K562 (cell line): ENCODE results near the gene CCDC27. TPM values are rescaled to one million over a fixed set of nuclear protein-coding genes. Genes with fewer than 3 reads are reported as not detected.
A peak's percentile ranks its signal among the peaks of the same experiment; 100 is the strongest.

ENCODE experiments used
- CCNT2 ChIP-seq: IDR thresholded peaks from 2 replicates; pipeline ENCODE4 v1.6.1; 2011; ENCODE audit warnings: borderline replicate concordance, low read depth, mild to moderate bottlenecking, moderate library complexity, mixed read lengths, low read length; ENCODE audit not compliant: insufficient read length; ENCODE audit errors: extremely low read depth
- ELF4 ChIP-seq: fragments of 450-650 bp; formaldehyde crosslinking; IDR thresholded peaks from 2 replicates; pipeline ENCODE4 v1.4.0; 2022; ENCODE audit warnings: missing genetic modification characterization
- FOSL1 ChIP-seq: fragments of 200-800 bp; sonication (Bioruptor generic); conservative IDR thresholded peaks from 2 replicates; pipeline ENCODE4 v1.6.1; 2016; ENCODE audit warnings: missing genetic modification characterization, missing compliant biosample characterization
- HMG20B ChIP-seq: fragments of 250-450 bp; sonication (Bioruptor Pico); IDR thresholded peaks from 2 replicates; pipeline ENCODE4 v1.5.0; 2021; ENCODE audit warnings: mild to moderate bottlenecking
- HNRNPK ChIP-seq: fragments of 200-400 bp; formaldehyde crosslinking; IDR thresholded peaks from one replicate; pipeline ENCODE4 v1.6.1; 2018; ENCODE audit warnings: mild to moderate bottlenecking, low read depth, low read length; ENCODE audit not compliant: poor library complexity, severe bottlenecking
- HNRNPLL ChIP-seq: fragments of 200-400 bp; formaldehyde crosslinking; IDR thresholded peaks from 2 replicates; pipeline ENCODE4 v1.6.1; 2017; ENCODE audit warnings: low read length, low read depth, mild to moderate bottlenecking; ENCODE audit not compliant: poor library complexity, severe bottlenecking
- KDM5B ChIP-seq: fragments of 200-600 bp; sonication (generic); IDR thresholded peaks from 2 replicates; pipeline ENCODE4 v1.6.1; 2012; ENCODE audit warnings: low read depth, mild to moderate bottlenecking, moderate library complexity, low read length, control low read depth, inconsistent platforms; ENCODE audit not compliant: insufficient replicate concordance
- MEIS2 ChIP-seq: fragments of 450-650 bp; IDR thresholded peaks from 2 replicates; pipeline ENCODE4 v1.6.1; 2014; ENCODE audit warnings: mild to moderate bottlenecking; ENCODE audit not compliant: partially characterized antibody
- NCOA4 ChIP-seq: fragments of 450-650 bp; IDR thresholded peaks from 2 replicates; pipeline ENCODE4 v1.6.1; 2018; ENCODE audit warnings: mild to moderate bottlenecking; ENCODE audit not compliant: partially characterized antibody
- OTX1 ChIP-seq: fragments of 450-650 bp; formaldehyde crosslinking; IDR thresholded peaks from 2 replicates; pipeline ENCODE4 v1.4.0; 2022; ENCODE audit warnings: mild to moderate bottlenecking
- PHF8 ChIP-seq: fragments of 200-600 bp; sonication (generic); IDR thresholded peaks from 2 replicates; pipeline ENCODE4 v1.6.1; 2012; ENCODE audit warnings: mixed run types, mild to moderate bottlenecking, inconsistent platforms, low read length, moderate library complexity, borderline replicate concordance
- PKNOX1 ChIP-seq: fragments of 450-650 bp; IDR thresholded peaks from 2 replicates; pipeline ENCODE4 v1.6.1; 2016
- SP1 ChIP-seq: sonication (generic); formaldehyde crosslinking; IDR thresholded peaks from 2 replicates; pipeline ENCODE4 v1.8.1; 2022; ENCODE audit warnings: mild to moderate bottlenecking, missing genetic modification reagents
- TEAD1 ChIP-seq, 2 experiments: fragments of 450-650 bp in 1 of 2; sonication (generic) in 1 of 2; formaldehyde crosslinking; IDR thresholded peaks; 2 replicates each; pipeline versions ENCODE4 v1.4.0 to v1.8.0; 2020 to 2022; ENCODE audit warnings: mild to moderate bottlenecking in 2 of 2, missing genetic modification reagents in 1 of 2
- TRIM28 ChIP-seq: fragments of 450-650 bp; IDR thresholded peaks from 2 replicates; pipeline ENCODE4 v1.6.1; 2017
- U2AF1 ChIP-seq: fragments of 200-400 bp; formaldehyde crosslinking; optimal IDR thresholded peaks from 2 replicates; pipeline ENCODE3; 2017; ENCODE audit warnings: mild to moderate bottlenecking, low read depth, low read length, moderate library complexity
- ZBTB40 ChIP-seq, 2 experiments: fragments of 450-650 bp in 1 of 2; sonication (generic) in 1 of 2; formaldehyde crosslinking in 1 of 2; IDR thresholded peaks; 2 replicates each; pipeline versions ENCODE4 v1.7.1 to v1.9.0; 2016 to 2022; ENCODE audit warnings: inconsistent platforms in 1 of 2, mild to moderate bottlenecking in 1 of 2, missing genetic modification reagents in 1 of 2
- ZNF589 ChIP-seq: fragments of 200-800 bp; sonication (Bioruptor generic); IDR thresholded peaks from 2 replicates; pipeline ENCODE4 v1.6.1; 2016; ENCODE audit warnings: low read depth, missing genetic modification characterization, missing compliant biosample characterization
- polyA plus RNA-seq, 8 experiments: library from polyadenylated mRNA; depleted of rRNA in 4 of 8; stranded (reverse) in 5 of 8; unstranded in 3 of 8; fragments of >200 nt; fragmentation: Nextera tagmentation in 2 of 8; fragmentation: Illumina TruSeq in 1 of 8; extraction: Ambion mirVana in 2 of 8; extraction: Trizol in 1 of 8; gene quantifications; 2 replicates each; pipeline versions ENCODE4 v1.2.1 to v1.2.3, GENCODE V29; 2011 to 2014; ENCODE audit warnings: inconsistent platforms in 1 of 8, missing spikeins in 1 of 8
- total RNA-seq, 7 experiments: library from RNA; depleted of rRNA in 6 of 7; stranded (reverse); fragments of >200 nt in 6 of 7; fragmentation: Illumina TruSeq in 2 of 7; extraction: Trizol in 2 of 7; gene quantifications; 2 replicates each; pipeline versions ENCODE4 v1.2.1 to v1.2.3, GENCODE V29; 2011 to 2021; ENCODE audit warnings: low replicate concordance in 1 of 7

The CCDC27 gene
- total and polyA plus RNA-seq, 9 of the 15 experiments (the other 6 are each of a cell fraction or from before 2014, with no cell fraction given) = 0.01 to 0.04 TPM; not detected in 7

GRCh38 chr1:3746830-3747521 lies 5.3 kb upstream of the CCDC27 start (continued):
- TF ChIP-seq TRIM28 (no peak), ELF4 (CRISPR knock-in tag) (no peak), SP1 (no peak), HMG20B (CRISPR knock-in tag) (no peak), HNRNPLL (peak; percentile 21), PKNOX1 (peak; percentile 8; the same call in 1 of the 2 replicates), ZNF589 (no peak), FOSL1 (tag) (no peak), PHF8 (peak; percentile 85; the same call in 1 of the 2 replicates), TEAD1 (CRISPR knock-in tag; IDR thresholded peaks at IDR 0.05) (no peak), U2AF1 (peak; percentile 68), CCNT2 (peak; percentile 70), ZBTB40 (IDR thresholded peaks at IDR 0.05) (peak; percentile 96), ZBTB40 (CRISPR knock-in tag; IDR thresholded peaks at IDR 0.05) (no peak), NCOA4 (no peak), MEIS2 (no peak), KDM5B (peak; percentile 54), OTX1 (no peak), HNRNPK (no peak)
